Activated CD8-positive, alpha-beta memory T cell treated with anti-CD3 and anti-CD28 coated beads for 36 hours (primary cell): ENCODE data around the gene ZNF154. TPM values are rescaled to one million over a fixed set of nuclear protein-coding genes. Genes with fewer than 3 reads are reported as not detected.
"Not testable (repeated sequence)": the region's sequence is repeated elsewhere in the genome, so short reads cannot be mapped to it uniquely, and the experiment has no call there.

Experiments
- CTCF ChIA-PET: fragments of 350-600 bp; sonication (Branson Sonifier 250); formaldehyde crosslinking; loops from one replicate; lab custom pipeline; 2021; ENCODE audit warnings: antibody characterized with exemption; lab: Charles Lee
- POLR2A ChIA-PET: fragments of 350-600 bp; sonication (Branson Sonifier 250); formaldehyde crosslinking; loops from one replicate; lab custom pipeline; 2021; ENCODE audit warnings: antibody characterized with exemption; lab: Charles Lee
- total RNA-seq, 2 experiments: library from RNA; stranded (reverse); gene quantifications; one replicate each; pipeline ENCODE4 v1.2.3, GENCODE V29; 2021

The ZNF154 gene
- 1 to 10 TPM; 5.0 to 5.1 TPM for total RNA-seq

DNA sequence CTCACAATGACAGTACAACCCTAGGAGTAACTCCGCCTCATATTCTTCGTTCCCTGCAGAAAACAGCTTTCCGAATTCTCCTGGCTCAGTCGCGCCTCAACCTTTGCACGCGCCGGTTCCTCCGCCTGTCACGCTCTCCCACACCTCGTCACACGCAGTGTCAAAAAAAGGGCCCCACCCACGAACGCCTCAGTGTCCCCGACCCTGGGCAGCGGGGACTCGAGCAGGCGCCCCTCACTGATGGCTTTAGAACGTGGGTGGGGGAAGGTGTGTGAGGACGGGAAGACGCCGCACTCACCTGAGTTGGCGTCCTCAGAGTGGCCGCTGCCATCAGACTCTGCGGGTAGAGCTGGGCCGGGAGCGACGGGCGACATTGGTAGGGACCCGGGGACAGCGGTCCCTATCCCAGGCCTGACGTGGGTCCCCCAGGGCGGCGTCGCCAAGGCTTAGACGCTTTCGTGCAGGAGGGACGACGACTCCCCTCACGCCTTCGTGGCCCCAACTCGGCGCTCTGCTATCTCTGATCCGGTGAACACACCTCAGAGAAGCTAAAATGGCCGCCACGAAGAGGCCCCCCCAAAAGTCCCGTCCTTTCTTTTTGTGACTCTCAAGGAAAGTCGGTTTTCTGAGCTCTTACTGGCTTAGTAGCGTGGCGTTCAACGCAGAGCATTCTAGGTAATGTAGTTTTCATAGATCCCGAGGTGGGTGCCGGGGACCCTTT, at the start of gene ZNF154:
TSS of gene ZNF154 (minus strand) at position 564 of the 721 bp plus-strand sequence. CDS start at position 331, 233 bp downstream.
- CTCF ChIA-PET: interaction anchor here (1.2 to 1.6 kb wide), 2 partner anchors 9 to 293 kb away, joined by 3 read pairs; partner anchors contain the start of gene ZNF606
- POLR2A ChIA-PET: interaction anchor here (0.5 to 1.5 kb wide), 7 partner anchors 18 to 310 kb away, joined by 3 to 7 read pairs (median 3); partner anchors contain the start of genes ZNF134, ZNF211, ZNF586 and ZNF671

DNA sequence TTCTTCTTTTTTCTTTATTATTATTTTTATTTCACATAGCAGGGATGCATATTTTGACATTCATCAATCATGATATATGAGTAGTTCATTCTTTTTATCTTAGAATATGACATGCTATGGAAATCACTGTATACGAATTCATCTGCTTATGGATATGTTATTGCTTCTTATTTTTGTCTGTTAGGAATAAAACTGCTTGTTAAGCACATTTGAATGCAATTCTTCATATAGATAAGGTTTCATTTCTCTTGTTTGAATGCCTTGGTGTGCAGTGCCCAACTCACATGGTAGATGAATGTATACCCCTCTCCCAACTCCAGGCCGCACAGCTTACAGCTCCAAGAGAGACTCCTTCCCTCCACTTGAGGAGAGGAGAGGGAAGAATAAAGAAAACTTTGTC, 48.9 kb upstream of the ZNF154 start:
- CTCF ChIA-PET: no interaction called here

DNA sequence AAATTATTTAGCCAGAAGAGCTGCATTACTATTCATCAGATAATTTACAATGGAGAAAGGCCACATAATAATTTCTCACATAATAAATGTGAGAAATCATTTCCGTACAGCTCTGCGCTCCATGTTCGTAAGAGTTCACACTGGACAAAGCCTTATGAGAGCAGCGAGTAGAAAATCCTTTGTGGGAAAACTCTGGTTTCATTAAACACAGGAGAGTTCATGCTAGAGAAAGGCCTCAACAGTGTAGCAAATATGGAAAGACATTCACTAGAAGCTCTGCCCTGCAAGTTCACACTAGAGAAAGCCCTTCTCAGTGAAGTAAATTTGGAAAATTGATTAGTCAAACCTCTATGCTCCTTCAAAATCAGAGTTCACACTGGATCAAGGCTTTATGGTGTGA, 46.0 kb upstream of the ZNF154 start:
- CTCF ChIA-PET: no interaction called here
- POLR2A ChIA-PET: no interaction called here

More for the DNA sequence above, 48.9 kb upstream of the ZNF154 start:
- POLR2A ChIA-PET: no interaction called here

DNA sequence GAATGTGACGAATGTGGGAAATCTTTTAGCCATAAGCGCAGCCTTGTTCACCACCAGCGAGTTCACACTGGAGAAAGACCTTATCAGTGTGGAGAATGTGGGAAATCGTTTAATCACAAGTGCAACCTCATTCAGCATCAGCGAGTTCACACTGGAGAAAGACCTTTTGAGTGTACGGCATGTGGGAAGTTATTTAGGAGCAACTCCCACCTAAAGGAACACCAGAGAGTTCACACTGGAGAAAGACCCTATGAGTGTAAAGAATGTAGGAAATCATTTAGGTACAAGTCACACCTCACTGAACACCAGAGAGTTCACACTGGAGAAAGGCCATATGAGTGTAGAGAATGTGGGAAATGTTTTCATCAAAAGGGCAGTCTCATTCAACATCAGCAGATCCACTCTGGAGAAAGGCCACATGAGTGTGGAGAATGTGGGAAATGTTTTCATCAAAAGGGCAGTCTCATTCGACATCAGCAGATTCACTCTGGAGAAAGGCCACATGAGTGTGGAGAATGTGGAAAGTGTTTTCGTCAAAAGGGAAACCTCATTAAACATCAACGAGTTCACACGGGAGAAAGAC, 45.2 kb upstream of the ZNF154 start:
- ChIA-PET POLR2A (no interaction called here), CTCF (no interaction called here)

DNA sequence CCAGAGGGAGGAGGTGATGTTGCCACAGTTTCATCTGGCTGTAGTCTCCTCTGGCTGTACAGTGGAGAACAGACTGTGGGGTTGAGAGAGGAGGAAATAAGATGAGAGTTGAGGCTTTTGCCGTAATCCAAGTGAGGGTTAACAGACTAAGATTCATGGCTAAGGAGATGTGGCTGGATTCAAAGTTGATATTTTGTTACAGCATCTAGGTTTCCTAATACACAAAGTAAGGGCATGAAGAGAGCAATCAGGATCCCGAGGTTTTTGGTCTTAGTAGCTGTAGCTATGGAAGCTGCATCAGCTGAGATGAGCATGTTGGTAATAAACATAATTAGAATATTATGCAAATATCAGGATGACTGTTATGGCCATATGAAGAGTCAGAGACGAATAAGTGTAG, 39.0 kb upstream of the ZNF154 start:
- ChIA-PET CTCF (interaction anchor here (0.8 to 1.0 kb wide), 2 partner anchors 14 to 157 kb away, joined by 3 to 4 read pairs; no protein-coding TSS in a partner anchor), POLR2A (no interaction called here)

DNA sequence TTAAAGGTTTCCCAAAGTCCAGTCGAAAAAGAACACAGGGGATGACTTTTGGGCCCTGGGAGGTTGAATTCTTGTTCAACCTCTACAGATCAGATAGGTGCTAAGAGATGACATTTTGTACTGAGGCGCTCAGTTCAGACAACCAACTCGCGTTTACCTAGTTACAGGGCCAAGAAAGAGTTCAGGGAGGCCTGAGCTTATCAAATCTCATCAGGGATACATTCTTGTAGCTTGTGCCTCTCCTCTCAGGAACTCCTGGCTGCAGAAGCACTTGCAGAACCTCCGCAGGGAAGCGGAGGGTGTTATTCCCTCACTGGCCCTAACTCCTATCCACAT, 38.4 kb upstream of the ZNF154 start:
- ChIA-PET CTCF (interaction anchor here (0.9 to 1.0 kb wide), 2 partner anchors 72 to 157 kb away, joined by 3 to 4 read pairs; no protein-coding TSS in a partner anchor), POLR2A (interaction anchor here (0.6 to 0.7 kb wide), 3 partner anchors 22 to 247 kb away, joined by 3 to 7 read pairs (median 6); partner anchors contain the start of gene ZNF586)

DNA sequence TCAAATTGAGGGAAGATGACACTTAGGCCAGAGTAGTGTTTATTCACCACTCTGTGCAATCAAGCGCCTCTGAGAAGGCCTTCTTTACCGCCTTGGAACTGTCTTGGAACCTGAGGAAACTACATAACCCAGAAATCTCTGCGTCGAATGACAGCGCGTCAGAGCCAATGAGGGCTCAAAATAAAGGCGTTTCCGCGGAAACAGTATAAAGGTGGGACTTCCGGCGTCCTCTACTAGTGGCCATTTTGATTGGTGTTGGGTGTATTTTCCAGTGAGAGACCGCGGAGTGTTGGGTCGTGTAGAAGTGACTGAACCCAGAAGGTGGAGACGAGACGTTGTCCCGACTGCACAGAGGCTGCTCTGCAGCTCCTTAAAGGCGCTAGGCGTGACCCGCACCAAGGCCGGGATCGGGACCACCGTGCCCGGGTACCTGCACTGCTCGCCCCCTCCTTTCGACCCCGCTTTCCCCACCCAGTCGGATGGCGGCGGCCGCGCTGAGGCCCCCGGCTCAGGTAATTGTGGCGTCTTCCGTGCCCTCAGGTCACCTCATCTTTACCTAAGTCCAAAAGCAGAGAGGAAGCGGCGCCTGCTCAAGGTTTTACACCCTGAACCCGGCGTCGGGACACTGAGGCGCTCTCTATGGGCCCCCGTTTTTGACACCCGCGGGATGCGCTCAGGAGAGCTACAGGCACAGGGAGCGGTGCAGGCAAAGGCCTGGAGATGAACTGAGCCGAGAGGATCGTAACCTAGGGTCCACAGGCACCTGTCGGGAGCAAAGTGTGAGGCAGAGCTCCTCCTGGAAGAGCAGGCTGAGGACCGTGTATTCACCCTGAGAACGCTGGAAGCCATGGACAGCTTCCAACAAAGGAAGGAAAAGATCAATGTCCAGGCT, 37.8 kb upstream of the ZNF154 start, which contains the start of gene ZNF776:
TSS of gene ZNF776 (plus strand) at position 236 of the 892 bp plus-strand sequence. CDS start at position 480, 244 bp downstream.
- POLR2A ChIA-PET: interaction anchor here (0.6 to 1.4 kb wide), 4 partner anchors 23 to 248 kb away, joined by 3 to 7 read pairs (median 6); partner anchors contain the start of gene ZNF586
- CTCF ChIA-PET: interaction anchor here (0.9 to 1.0 kb wide), 2 partner anchors 72 to 158 kb away, joined by 3 to 4 read pairs; no protein-coding TSS in a partner anchor

DNA sequence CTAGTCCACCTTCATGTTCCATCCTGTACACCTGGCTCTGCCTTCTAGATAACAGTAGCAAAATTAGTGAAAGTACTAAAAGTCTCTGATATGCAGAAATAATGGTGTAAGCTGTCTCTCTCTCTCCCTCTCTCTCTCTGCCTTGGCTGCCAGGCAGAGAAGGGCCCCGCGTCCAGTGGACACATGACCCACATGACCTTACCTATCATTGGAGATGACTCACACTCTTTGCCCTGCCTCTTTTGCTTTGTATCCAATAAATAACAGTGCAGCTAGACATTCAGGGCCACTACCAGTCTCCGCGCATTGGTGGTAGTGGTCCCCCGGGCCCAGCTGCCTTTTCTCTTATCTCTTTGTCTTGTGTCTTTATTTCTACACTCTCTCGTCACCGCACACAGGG, 29.8 kb upstream of the ZNF154 start:
- CTCF ChIA-PET: interaction anchor here (0.6 to 0.7 kb wide), 2 partner anchors 105 to 417 kb away, joined by 3 read pairs; no protein-coding TSS in a partner anchor
- POLR2A ChIA-PET: not testable (repeated sequence)

DNA sequence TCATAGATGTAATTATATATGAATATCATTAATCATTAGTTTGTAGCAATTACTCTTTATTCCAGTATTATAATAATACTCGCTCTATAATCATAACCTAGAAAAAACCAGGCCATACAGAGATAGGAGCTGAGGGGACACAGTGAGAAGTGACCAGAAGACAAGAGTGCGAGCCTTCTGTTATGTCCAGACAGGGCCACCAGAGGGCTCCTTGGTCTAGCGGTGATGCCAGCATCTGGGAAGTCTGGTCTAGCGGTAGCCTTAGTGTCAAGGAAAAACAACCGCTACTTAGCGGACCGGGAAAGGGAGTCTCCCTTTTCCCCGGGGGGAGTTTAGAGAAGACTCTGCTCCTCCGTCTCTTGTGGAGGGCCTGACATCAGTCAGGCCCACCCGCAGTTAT, 29.3 kb upstream of the ZNF154 start:
- POLR2A ChIA-PET: not testable (repeated sequence)
- CTCF ChIA-PET: interaction anchor here (0.6 to 0.7 kb wide), 2 partner anchors 105 to 417 kb away, joined by 3 read pairs; no protein-coding TSS in a partner anchor

DNA sequence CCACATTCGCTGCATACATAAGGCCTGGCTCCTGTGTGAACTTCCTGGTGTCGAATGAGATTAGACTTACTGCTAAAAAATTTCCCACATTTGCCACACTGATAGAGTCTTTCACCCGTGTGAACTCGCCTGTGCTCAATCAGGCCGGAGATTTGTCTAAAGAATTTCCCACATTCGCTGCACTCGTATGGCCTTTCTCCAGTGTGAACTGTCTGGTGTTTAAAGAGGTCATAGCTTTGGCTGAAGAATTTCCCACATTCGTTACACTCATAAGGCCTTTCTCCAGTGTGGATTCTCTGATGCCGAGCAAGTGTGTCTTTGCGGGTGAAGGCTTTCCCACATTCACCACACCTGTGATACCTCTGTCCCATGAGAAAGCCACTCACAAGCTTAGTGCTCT, 11.9 kb upstream of the ZNF154 start:
- CTCF ChIA-PET: interaction anchor here (1.0 kb wide), 1 partner anchor 134 kb away, joined by 3 read pairs; no protein-coding TSS in a partner anchor
- POLR2A ChIA-PET: no interaction called here

DNA sequence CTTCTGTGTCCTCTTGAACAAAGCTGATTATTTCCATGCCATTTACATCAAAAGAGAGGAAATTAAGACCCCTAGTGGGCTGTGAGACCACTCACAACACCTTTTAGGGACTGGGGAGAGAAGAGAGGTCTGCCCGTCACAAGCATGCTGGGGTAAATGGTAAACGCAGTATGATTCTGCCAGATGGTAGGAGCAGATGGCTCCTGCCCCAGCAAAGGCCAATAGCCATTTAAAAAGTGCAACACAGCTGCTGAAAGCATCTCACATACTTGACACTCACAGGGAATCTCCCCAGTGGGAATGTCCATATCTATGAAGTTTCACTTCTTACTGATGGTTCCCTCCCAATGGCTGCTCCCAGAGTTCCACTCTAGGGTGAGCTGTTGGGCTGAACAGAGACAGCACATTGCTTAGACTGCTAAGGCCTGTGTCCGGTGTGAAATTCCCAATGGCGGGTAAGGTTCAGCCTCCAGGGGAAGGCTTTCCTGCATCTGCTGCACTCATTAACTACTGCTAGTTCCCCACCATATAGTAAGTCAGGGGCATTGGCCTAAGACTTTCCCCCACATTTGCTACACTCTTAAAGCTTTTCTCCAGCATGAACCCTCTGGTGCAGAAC, 11.0 kb upstream of the ZNF154 start:
- CTCF ChIA-PET: interaction anchor here (1.0 kb wide), 1 partner anchor 135 kb away, joined by 3 read pairs; no protein-coding TSS in a partner anchor
- POLR2A ChIA-PET: no interaction called here

DNA sequence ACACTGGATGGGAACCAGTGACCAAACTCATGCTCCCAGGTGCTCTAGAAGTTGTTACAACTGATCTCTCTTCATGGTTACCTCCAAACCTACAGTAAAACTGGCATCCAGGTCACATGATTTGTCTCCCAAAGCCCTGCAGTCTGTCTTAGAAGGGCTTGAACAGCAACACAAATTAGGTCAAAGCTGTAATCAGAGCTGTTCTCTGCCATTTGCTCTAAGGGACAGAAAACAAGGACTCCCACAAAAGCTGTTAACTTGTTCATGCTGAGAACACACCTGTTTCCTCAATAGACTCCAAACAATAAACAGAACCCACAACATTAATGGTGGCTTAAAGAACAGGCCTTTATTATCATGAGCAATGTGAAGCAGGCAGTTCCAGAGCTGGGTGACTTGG, 10.4 kb upstream of the ZNF154 start:
- POLR2A ChIA-PET: interaction anchor here (0.6 kb wide), 1 partner anchor 29 kb away, joined by 3 read pairs; no protein-coding TSS in a partner anchor
- CTCF ChIA-PET: no interaction called here

DNA sequence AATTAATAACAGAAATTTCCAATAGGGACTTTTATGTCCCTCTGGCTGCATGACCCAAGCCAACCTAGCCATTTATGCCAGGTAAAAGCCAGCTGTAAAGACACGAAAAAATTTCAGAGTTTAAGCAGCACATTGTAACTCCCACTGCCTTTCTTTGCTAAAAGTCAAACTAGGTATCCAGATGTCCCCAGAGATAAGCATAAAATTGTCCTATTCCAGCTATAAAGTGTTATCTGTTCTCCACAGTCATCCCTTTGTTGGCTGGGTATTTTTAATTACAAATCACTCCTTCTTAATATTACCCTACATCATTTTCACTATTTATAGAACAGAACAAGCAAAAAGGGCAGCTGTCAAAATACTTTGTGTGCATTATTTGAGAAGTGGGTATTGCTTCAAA, 3.2 kb upstream of the ZNF154 start:
- CTCF ChIA-PET: no interaction called here
- POLR2A ChIA-PET: interaction anchor here (0.7 kb wide), 1 partner anchor 96 kb away, joined by 6 read pairs; no protein-coding TSS in a partner anchor

DNA sequence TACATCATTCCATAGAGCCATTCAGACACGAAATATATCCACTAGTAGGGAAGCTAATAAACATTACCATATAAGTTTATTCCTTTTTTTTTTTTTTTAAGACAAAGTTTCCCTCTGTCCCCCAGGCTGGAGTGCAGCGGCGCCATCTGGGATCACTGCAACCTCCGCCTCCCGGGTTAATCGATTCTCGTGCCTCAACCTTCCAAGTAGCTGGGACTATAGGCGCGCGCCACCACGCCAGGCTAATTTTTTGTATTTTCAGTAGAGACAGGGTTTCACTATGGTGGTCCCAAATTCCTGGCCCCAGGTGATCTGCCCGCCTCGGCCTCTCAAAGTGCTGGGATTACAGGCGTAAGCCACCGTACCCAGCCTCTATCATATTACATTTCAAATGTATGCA, 612 bp upstream of the ZNF154 start:
- POLR2A ChIA-PET: interaction anchor here (0.5 to 1.5 kb wide), 4 partner anchors 18 to 309 kb away, joined by 3 to 7 read pairs (median 3); partner anchors contain the start of genes ZNF134, ZNF211 and ZNF671
- CTCF ChIA-PET: interaction anchor here (1.6 kb wide), 1 partner anchor 293 kb away, joined by 3 read pairs; the partner anchor contains the start of gene ZNF606

DNA sequence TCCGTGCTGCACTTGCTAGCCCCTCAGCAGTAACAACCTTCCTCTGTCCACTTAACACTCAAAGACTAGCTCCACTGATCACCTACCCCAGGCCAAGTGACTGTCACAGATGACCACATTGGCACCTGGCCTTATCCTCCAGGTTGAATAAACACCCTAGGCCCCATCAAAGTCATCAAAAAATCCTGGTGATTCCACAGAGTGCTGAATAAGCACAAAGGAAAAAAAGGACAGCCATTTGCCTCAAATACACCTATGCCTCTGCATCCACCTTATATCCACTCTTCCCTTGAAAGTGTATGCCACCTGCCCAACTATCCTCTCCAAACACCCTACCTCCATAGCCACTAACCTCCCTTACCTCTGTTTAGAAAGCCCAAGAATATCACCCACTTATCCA, 2.7 kb downstream of the ZNF154 start:
- ChIA-PET CTCF (interaction anchor here (1.4 kb wide), 1 partner anchor 25 kb away, joined by 3 read pairs; the partner anchor contains the start of gene ZNF551), POLR2A (interaction anchor here (0.7 kb wide), 1 partner anchor 63 kb away, joined by 9 read pairs; the partner anchor contains the start of gene ZNF586)

DNA sequence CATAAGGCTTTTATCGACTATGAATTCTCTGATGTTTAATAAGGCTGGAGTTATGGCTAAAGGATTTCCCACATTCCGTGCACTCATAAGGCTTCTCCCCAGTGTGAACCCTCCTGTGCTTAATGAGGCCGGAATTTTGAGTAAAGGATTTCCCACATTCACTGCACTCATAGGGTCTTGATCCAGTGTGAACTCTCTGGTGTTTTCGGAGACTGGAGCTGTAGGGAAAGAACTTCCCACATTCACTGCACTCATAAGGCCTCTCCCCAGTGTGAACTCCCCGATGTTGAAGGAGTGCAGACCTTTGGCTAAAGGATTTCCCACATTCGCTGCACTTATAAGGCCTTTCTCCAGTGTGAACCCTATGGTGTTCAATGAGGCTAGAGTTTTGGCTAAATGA, 7.4 kb downstream of the ZNF154 start:
- POLR2A ChIA-PET: no interaction called here
- CTCF ChIA-PET: no interaction called here

DNA sequence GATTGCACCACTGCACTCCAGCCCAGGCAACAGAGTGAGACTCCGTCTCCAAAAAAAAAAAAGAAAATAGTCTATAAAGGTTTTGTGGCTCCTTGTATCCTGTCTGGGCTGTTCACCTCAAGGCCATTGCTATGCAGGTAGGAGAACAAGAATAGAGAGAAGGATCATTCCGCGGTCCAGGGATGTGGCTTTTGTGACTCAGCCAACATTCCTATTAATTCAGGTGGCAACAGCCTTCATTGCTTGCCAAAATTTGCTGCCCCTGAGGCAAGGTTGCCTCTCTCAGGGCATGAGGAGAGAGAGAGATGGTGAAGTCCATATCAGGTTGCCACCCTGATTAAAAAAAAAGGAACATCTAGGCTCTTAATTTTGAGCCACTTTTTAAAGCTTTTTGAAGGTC, 19.3 kb downstream of the ZNF154 start:
- ChIA-PET POLR2A (no interaction called here), CTCF (no interaction called here)
